GM21423 (cell line): ENCODE measurements around the gene NDST3.

Source experiments
- ATAC-seq: cut with Tn5 transposase; IDR thresholded peaks from one replicate; pipeline ENCODE4 v1.9.1; 2021; ENCODE audit warnings: mild to moderate bottlenecking, moderate library complexity; ENCODE audit not compliant: unreplicated experiment

NDST3 gene

GRCh38 chr4:118173126-118173525 lies 138.8 kb downstream of the NDST3 start:
- ATAC-seq, result no peak

GRCh38 chr4:118173956-118174725 lies 139.9 kb downstream of the NDST3 start:
- no peak for ATAC-seq

- no peak for ATAC-seq
These were observed 141.2 kb downstream of the NDST3 start for GRCh38 chr4:118175506-118175905.

- no peak for ATAC-seq
These were observed 142.8 kb downstream of the NDST3 start for GRCh38 chr4:118177126-118177525.

GRCh38 chr4:118180776-118181175 lies 146.5 kb downstream of the NDST3 start:
- no peak for ATAC-seq

- ATAC-seq, result no peak
These were observed 156.6 kb downstream of the NDST3 start for GRCh38 chr4:118190903-118191302.

- ATAC-seq, result no peak
These were observed 159.1 kb downstream of the NDST3 start for GRCh38 chr4:118193421-118193820.

GRCh38 chr4:118206627-118207026 lies 172.3 kb downstream of the NDST3 start:
- ATAC-seq, result no peak

GRCh38 chr4:118213101-118213500 lies 178.8 kb downstream of the NDST3 start:
- ATAC-seq, result no peak

GRCh38 chr4:118215826-118216225 lies 181.5 kb downstream of the NDST3 start:
- ATAC-seq, result no peak

- no peak for ATAC-seq
These were observed 187.0 kb downstream of the NDST3 start for GRCh38 chr4:118221227-118221800.

GRCh38 chr4:118224243-118224829 lies 190.1 kb downstream of the NDST3 start:
- peak; percentile 57 for ATAC-seq

- ATAC-seq, result no peak
These were observed 191.2 kb downstream of the NDST3 start for GRCh38 chr4:118225511-118225910.

GRCh38 chr4:118226311-118227010 lies 192.2 kb downstream of the NDST3 start:
- ATAC-seq, result no peak

- ATAC-seq, result no peak
These were observed 201.4 kb downstream of the NDST3 start for GRCh38 chr4:118235566-118236120.

- no peak for ATAC-seq
These were observed 203.2 kb downstream of the NDST3 start for GRCh38 chr4:118237531-118237930.

- no peak for ATAC-seq
These were observed 215.6 kb downstream of the NDST3 start for GRCh38 chr4:118249890-118250289.

- ATAC-seq, result no peak
These were observed 220.1 kb downstream of the NDST3 start for GRCh38 chr4:118254368-118254767.

- ATAC-seq, result no peak
These were observed 224.8 kb downstream of the NDST3 start for GRCh38 chr4:118259111-118259510.

- ATAC-seq, result no peak
These were observed 226.0 kb downstream of the NDST3 start for GRCh38 chr4:118260309-118260708.

GRCh38 chr4:118264096-118264495 lies 229.8 kb downstream of the NDST3 start:
- no peak for ATAC-seq
